Ishikawa (cell line): Measurements from ENCODE around the gene SLC41A2.

Experiments used
- CREB1 ChIP-seq: IDR thresholded peaks from 2 replicates; pipeline ENCODE4 v1.6.1; 2012; ENCODE audit warnings: low read depth
- EP300 ChIP-seq: IDR thresholded peaks from 2 replicates; pipeline ENCODE4 v1.6.1; 2012; ENCODE audit warnings: borderline replicate concordance
- MAX ChIP-seq: IDR thresholded peaks from 2 replicates; pipeline ENCODE4 v1.6.1; 2012
- USF1 ChIP-seq: IDR thresholded peaks from 2 replicates; pipeline ENCODE4 v1.6.1; 2012

GRCh38 chr12:104952816-104953215 is 5.3 kb downstream of the SLC41A2 start:
- TF ChIP-seq USF1 (no peak), CREB1 (no peak), MAX (no peak), EP300 (no peak)
